Cardiac fibroblast (primary cell): ENCODE data around the gene ABCG2.
"Not testable (repeated sequence)": the region's sequence is repeated elsewhere in the genome, so short reads cannot be mapped to it uniquely, and the experiment has no call there.

Experiments used
- DNase-seq, 2 donors: peaks; one replicate each; pipeline versions ENCODE4 v3.0.0 to v3.0.0-alpha.2; 2010; ENCODE audit warnings: low read depth in 2 of 2
- H3K4me3 ChIP-seq, 2 donors: replicated peaks in 1 of 2; 1 replicate in 1 of 2; 2 replicates in 1 of 2; pipeline ENCODE4 v1.5.1; 2011; ENCODE audit warnings: low read depth in 2 of 2, low read length in 2 of 2, mild to moderate bottlenecking in 2 of 2, moderate library complexity in 1 of 2
- CTCF ChIP-seq: IDR thresholded peaks from one replicate; pipeline ENCODE4 v1.5.1; 2011; ENCODE audit warnings: low read depth, mild to moderate bottlenecking, low read length, inconsistent platforms

The ABCG2 gene

GRCh38 chr4:88130544-88131305, 27.7 kb downstream of the ABCG2 start:
- no peak for DNase-seq
- TF ChIP-seq CTCF = no peak
- no peak overlapping the region for H3K4me3 ChIP-seq

- no peak for TF ChIP-seq CTCF
- no peak for DNase-seq
- H3K4me3 ChIP-seq = no peak overlapping the region
Measured at GRCh38 chr4:88130003-88130402, 28.4 kb downstream of the ABCG2 start.

GRCh38 chr4:88122260-88122659, 36.2 kb downstream of the ABCG2 start:
- not testable (repeated sequence) for H3K4me3 ChIP-seq, DNase-seq

GRCh38 chr4:88119943-88120342, 38.5 kb downstream of the ABCG2 start:
- no peak for DNase-seq
- H3K4me3 ChIP-seq = no peak overlapping the region
- TF ChIP-seq CTCF = no peak

GRCh38 chr4:88115587-88115986, 42.9 kb downstream of the ABCG2 start:
- no peak for DNase-seq
- H3K4me3 ChIP-seq = no peak overlapping the region
- TF ChIP-seq CTCF = no peak

- H3K4me3 ChIP-seq = no peak overlapping the region
- no peak for TF ChIP-seq CTCF
- no peak for DNase-seq
Measured at GRCh38 chr4:88112856-88113255, 45.6 kb downstream of the ABCG2 start.

- H3K4me3 ChIP-seq = no peak overlapping the region
- no peak for TF ChIP-seq CTCF
- no peak for DNase-seq
Measured at GRCh38 chr4:88110826-88111225, 47.6 kb downstream of the ABCG2 start.
